Heart right ventricle (tissue), 16 donors: ENCODE measurements around the gene TMEM151B. TPM values are rescaled to one million over a fixed set of nuclear protein-coding genes. Genes with fewer than 3 reads are reported as not detected.

Experiments
- ATAC-seq, 8 donors: fragments of 200-7000 bp; cut with Tn5 transposase; one replicate each; pipeline ENCODE4 v1.9.1; 2020; ENCODE audit warnings: mild to moderate bottlenecking in 8 of 8, moderate library complexity in 8 of 8, moderate number of reproducible peaks in 1 of 8
- DNase-seq, 2 donors: peaks; one replicate each; pipeline ENCODE4 v3.0.0-alpha.2; 2020
- H3K27ac ChIP-seq, 10 donors: fragments of 200-600 bp; sonication (generic) in 2 of 10; one replicate each; pipeline versions ENCODE4 v1.5.0 to v1.8.0; 2020 to 2022; ENCODE audit warnings: mild to moderate bottlenecking in 3 of 10
- H3K27me3 ChIP-seq, 7 donors: fragments of 200-600 bp; one replicate each; pipeline ENCODE4 v1.8.0; 2021 to 2022; ENCODE audit warnings: mild to moderate bottlenecking in 2 of 7
- H3K36me3 ChIP-seq, 9 donors: fragments of 200-600 bp; sonication (generic) in 1 of 9; one replicate each; pipeline versions ENCODE4 v1.5.0 to v1.8.0; 2020 to 2022; ENCODE audit warnings: mild to moderate bottlenecking in 2 of 9
- H3K4me1 ChIP-seq, 9 donors: fragments of 200-600 bp; sonication (generic) in 1 of 9; one replicate each; pipeline versions ENCODE4 v1.5.0 to v1.8.0; 2020 to 2022; ENCODE audit warnings: mild to moderate bottlenecking in 4 of 9
- H3K4me3 ChIP-seq, 10 donors: fragments of 200-600 bp; sonication (generic) in 2 of 10; one replicate each; pipeline versions ENCODE4 v1.5.0 to v1.8.0; 2020 to 2022; ENCODE audit warnings: mild to moderate bottlenecking in 7 of 10, moderate library complexity in 2 of 10
- H3K9me3 ChIP-seq, 11 donors: fragments of 200-600 bp in 10 of 11; sonication (generic) in 2 of 11; one replicate each; pipeline versions ENCODE4 v1.5.0 to v1.8.0; 2013 to 2022; ENCODE audit warnings: mild to moderate bottlenecking in 2 of 11, control low read depth in 1 of 11, moderate library complexity in 1 of 11
- WGBS, 2 donors: extraction: QIAGEN DNeasy Blood & Tissue Kit; methylation state at CpG; one replicate each; pipeline ENCODE4 v1.1.7; 2013; ENCODE audit warnings: inconsistent platforms in 1 of 2; 5-methylcytosine and 5-hydroxymethylcytosine counted together
- intact Hi-C, 10 donors: fragments of 100-400 bp; cut with DNase I; formaldehyde crosslinking; loops; one replicate each; pipeline versions ENCODE4 v1.11.1 to v1.14.2; 2022
- polyA plus RNA-seq, 2 donors: library from polyadenylated mRNA; stranded (reverse); fragments of 200-250 nt; gene quantifications; one replicate each; pipeline ENCODE4 v1.2.3, GENCODE V29; 2013
- total RNA-seq, 10 donors: library from RNA; stranded (reverse); fragmentation: NEBNext Ultra II Directional in 3 of 10; extraction: Animal tissue kit (Norgen Biotek cat#: 25700) in 3 of 10; gene quantifications; one replicate each; pipeline versions ENCODE4 v1.2.1 to v1.2.4, GENCODE V29; 2021 to 2023
- TF ChIP-seq, protein P1 (sequence below), 9 donors: fragments of 200-600 bp; sonication (generic) in 2 of 9; IDR thresholded peaks; one replicate each; pipeline versions ENCODE4 v1.5.0 to v1.8.0; 2021 to 2022; ENCODE audit warnings: antibody characterized with exemption in 9 of 9, mild to moderate bottlenecking in 5 of 9, moderate library complexity in 1 of 9
- donor health status: Arrhythmogenic right ventricular cardiomyopathy.
- donor health status: ischemic (EF 13 %, LVEDD 7.1; RV severe dilation, severe dysfunction).
- donor health status: healthy with polysubstance abuse.
- donor health status: DM: no; HTN: yes; CAD: no.
- donor health status: DM: no; HTN: no; CAD: no.
- donor health status: ischemic (EF 25% LVEDD 6.9; RV normal size, moderate dysfunction).
- donor health status: ischemic (EF 25% LVEDD 5.7; RV mildly dilated, moderate dysfunction).
- donor health status: healthy.
- donor health status: DM: yes; HTN: yes; CAD: no.
- donor health status: Ischemic cardiomyopathy.
- donor health status: ischemic (EF 35%, LVEDD 5.7; RV mildly dilated, moderate dysfunction).
- donor health status: nonischemic (EF 11% LVEDD 7.7; RV severe dilation, severe dysfunction).
- donor health status: DM: yes; HTN: yes; CAD: no.
- donor health status: PGD.
- donor health status: ischemic (EF 29% LVEDD 5.4; RV normal size, mild dysfunction).
- donor health status: nonischemic (EF 23%, LVEDD 6.1; RV moderate dilation, normal function).

Gene TMEM151B
- total and polyA plus RNA-seq, 12 donors = 0.09 to 2.2 (median 0.43) TPM; not detected in 4

DNA sequence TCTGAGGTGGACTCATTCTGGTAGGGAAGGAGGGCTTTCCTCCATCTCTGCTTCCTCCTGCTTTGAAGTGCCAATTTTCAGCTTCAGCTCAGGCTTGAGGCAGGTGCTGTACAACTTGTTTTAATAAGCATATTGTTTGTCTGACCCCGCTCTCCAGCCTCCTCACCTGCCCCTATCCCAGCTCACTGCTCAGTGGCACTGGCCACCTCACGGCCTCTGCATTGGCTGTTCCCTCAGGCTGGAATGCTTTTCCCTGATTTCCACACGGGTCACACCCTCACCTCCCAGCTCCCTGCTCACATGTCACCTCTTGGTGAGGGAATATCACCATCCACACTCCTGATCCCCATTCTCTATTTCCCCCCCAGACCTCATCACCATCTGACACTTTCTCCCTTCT is 28.6 kb downstream of the TMEM151B start:
- peaks cover 0 to 40% (median 21%) of the 10 kb centered on the region in 9 donors for H3K36me3 ChIP-seq
- TF ChIP-seq, protein P1, sequence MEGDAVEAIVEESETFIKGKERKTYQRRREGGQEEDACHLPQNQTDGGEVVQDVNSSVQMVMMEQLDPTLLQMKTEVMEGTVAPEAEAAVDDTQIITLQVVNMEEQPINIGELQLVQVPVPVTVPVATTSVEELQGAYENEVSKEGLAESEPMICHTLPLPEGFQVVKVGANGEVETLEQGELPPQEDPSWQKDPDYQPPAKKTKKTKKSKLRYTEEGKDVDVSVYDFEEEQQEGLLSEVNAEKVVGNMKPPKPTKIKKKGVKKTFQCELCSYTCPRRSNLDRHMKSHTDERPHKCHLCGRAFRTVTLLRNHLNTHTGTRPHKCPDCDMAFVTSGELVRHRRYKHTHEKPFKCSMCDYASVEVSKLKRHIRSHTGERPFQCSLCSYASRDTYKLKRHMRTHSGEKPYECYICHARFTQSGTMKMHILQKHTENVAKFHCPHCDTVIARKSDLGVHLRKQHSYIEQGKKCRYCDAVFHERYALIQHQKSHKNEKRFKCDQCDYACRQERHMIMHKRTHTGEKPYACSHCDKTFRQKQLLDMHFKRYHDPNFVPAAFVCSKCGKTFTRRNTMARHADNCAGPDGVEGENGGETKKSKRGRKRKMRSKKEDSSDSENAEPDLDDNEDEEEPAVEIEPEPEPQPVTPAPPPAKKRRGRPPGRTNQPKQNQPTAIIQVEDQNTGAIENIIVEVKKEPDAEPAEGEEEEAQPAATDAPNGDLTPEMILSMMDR (IDR thresholded peaks at IDR 0.05) = no peak
- intact Hi-C loops = no loop called here
- H3K27me3 ChIP-seq = peaks cover 0 to 46% (median 38%) of the 10 kb centered on the region in 7 donors
- H3K4me3 ChIP-seq = no peak overlapping the region
- H3K27ac ChIP-seq = no peak overlapping the region
- peaks cover 5 to 17% (median 14%) of the 10 kb centered on the region in 9 donors for H3K4me1 ChIP-seq
- whole genome bisulfite sequencing, 2 donors = 80 to 91% methylated on average over 3 of the region's 3 CpGs
- H3K9me3 ChIP-seq = no peaks in the 10 kb centered on the region
- DNase-seq = no peak
- no peak for ATAC-seq

DNA sequence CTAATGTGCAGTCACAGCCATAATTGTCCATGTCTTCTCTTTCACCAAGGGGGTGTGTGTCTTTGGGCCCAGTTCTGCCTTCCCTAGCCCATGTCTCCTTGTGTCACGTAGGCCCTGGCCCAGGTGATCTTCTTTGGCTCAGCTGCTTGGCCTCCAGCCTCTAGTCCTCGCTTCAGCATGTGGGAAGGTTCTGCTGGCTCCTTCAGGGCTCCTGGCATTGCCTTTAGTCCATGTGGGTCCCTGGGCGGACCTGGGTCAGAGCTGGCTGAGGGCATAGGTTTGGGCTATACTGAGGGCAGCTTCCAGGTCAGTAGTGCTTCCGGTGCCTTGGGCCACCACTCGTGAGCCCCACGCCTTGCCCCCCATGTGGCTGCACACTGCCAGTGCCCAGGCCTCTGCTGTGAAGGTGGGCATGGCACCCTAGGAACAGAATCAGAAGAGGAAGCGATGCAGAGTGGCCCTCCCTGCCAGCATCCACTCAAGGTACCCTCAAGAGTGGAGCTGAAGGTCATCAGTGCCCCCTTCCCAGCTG is 30.1 kb downstream of the TMEM151B start:
- H3K4me1 ChIP-seq = peaks cover 5 to 17% (median 14%) of the 10 kb centered on the region in 9 donors
- no peak for ATAC-seq
- H3K36me3 ChIP-seq = peaks cover 0 to 55% (median 36%) of the 10 kb centered on the region in 9 donors
- 89 to 90% methylated on average over 7 of the region's 7 CpGs for WGBS, 2 donors
- intact Hi-C loops = loop anchor here in 1 of 10 donors (5.0 kb wide), 1 partner anchor 33 kb away; the partner anchor contains the start of gene NFKBIE
- peaks cover 0 to 31% (median 23%) of the 10 kb centered on the region in 7 donors for H3K27me3 ChIP-seq
- H3K9me3 ChIP-seq = no peaks in the 10 kb centered on the region
- H3K27ac ChIP-seq = no peak overlapping the region
- DNase-seq = no peak
- TF ChIP-seq, protein P1 (IDR thresholded peaks at IDR 0.05) = no peak
- no peak overlapping the region for H3K4me3 ChIP-seq

DNA sequence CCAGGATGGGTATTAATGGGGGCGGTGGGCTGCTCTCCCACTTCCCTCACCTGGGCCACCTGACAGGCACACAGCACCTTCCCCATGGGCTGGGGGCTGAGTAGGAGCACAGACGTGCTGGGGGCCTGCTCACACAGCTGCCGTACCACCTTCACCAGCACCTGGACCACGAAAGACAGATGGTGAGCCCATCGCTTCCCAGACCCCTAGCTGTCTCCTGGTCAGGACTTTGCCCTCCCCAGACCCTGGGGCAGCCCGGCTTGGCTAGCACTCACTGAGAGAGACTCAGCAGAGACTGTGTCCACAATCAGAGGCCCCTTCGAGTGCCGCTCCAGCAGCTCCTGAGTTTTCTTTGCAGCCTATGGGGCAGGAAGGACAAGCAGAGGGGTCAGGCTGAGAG is 30.9 kb downstream of the TMEM151B start:
- no peak for DNase-seq
- no peaks in the 10 kb centered on the region for H3K9me3 ChIP-seq
- no peak overlapping the region for H3K27ac ChIP-seq
- peaks cover 5 to 17% (median 14%) of the 10 kb centered on the region in 9 donors for H3K4me1 ChIP-seq
- peaks cover 0 to 63% (median 44%) of the 10 kb centered on the region in 9 donors for H3K36me3 ChIP-seq
- ATAC-seq = no peak
- intact Hi-C loops = loop anchor here in 1 of 10 donors (5.0 kb wide), 1 partner anchor 34 kb away; the partner anchor contains the start of gene NFKBIE
- TF ChIP-seq, protein P1 (IDR thresholded peaks at IDR 0.05) = no peak
- 95% methylated on average over 7 to 8 of the region's 8 CpGs for WGBS, 2 donors
- peaks cover 0 to 24% (median 15%) of the 10 kb centered on the region in 7 donors for H3K27me3 ChIP-seq
- H3K4me3 ChIP-seq = no peak overlapping the region

DNA sequence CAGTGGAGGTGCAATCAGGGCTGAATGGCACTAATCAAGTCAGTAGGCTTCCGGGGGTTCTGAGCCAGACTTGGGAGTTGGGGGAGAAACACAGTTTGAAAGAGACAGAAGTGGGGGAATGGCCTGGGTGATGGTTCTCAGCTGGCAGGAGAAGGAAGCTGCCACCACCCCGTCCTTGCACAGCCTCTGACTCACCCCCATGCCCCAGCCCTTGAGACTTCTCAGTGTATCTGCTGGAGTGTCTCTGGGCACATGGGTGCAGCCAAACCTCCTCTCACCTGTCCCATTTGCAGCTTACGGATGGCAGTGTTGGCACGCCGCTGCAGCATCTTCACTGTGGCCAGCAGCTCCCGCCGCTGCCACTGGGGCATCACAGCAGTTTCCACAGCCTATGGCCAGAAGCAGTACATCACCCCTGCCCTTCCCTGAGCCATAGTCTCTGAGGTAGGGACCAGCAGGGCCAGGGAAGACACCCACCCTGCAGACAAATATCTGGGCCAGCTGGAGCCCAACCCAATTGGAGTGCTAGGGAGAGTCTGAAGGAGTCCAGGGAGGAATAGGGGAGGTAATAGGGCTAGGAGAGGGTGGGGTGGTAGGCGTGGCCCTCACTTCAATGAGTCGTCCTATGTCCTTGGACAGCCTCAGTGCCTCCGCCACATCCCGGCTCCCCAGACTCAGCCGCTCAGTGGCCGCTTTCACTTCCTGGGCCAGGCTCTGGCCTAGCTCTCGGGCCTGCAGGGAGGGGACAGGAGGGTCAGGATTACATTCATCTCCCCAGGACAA is 31.7 kb downstream of the TMEM151B start:
- intact Hi-C loops = loop anchor here in 1 of 10 donors (5.0 kb wide), 1 partner anchor 35 kb away; the partner anchor contains the start of gene NFKBIE
- TF ChIP-seq, protein P1 (IDR thresholded peaks at IDR 0.05) = no peak
- DNase-seq (no peak), ATAC-seq (no peak)
- Histone ChIP-seq H3K9me3 (no peaks in the 10 kb centered on the region), H3K36me3 (peaks cover 0 to 71% (median 51%) of the 10 kb centered on the region in 9 donors), H3K4me3 (no peak overlapping the region), H3K4me1 (peaks cover 2 to 13% (median 12%) of the 10 kb centered on the region in 9 donors), H3K27me3 (peaks cover 0 to 15% (median 7%) of the 10 kb centered on the region in 7 donors), H3K27ac (no peak overlapping the region)
- 92 to 95% methylated on average over 14 of the region's 14 CpGs for WGBS, 2 donors
